ENCODE data around the gene EYA2. TPM values are rescaled to one million over a fixed set of nuclear protein-coding genes. Genes with fewer than 3 reads are reported as not detected.

EYA2 gene
- polyA plus RNA-seq, 3 donors, result 0.04 to 0.16 TPM; not detected in 1

DNA sequence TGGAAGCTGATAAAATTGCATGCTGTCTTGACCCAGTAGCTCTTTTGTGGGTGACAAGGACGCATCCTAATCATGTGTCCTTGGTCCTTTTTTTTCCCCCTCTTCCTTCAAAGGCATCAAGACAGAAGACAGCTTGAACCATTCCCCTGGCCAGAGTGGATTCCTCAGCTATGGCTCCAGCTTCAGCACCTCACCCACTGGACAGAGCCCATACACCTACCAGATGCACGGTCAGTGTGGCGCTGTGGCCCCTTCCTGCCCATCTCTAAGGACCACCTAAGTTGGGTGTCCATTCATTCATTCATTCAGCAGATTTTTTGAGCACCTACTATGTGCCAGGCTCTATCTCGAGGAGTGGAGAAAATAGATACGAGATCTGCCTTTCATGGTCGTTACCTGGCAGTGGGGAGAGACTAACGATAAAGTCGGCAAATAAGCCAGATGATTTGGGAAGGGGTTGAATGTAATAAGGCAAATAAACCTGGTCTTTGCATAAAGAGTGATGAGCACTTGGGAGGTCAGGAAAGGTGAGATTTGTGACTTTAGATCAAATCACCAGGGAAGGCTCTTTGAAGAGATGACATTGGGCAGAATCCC lies 121.5 kb downstream of the EYA2 start:
- TF ChIP-seq, protein P1, sequence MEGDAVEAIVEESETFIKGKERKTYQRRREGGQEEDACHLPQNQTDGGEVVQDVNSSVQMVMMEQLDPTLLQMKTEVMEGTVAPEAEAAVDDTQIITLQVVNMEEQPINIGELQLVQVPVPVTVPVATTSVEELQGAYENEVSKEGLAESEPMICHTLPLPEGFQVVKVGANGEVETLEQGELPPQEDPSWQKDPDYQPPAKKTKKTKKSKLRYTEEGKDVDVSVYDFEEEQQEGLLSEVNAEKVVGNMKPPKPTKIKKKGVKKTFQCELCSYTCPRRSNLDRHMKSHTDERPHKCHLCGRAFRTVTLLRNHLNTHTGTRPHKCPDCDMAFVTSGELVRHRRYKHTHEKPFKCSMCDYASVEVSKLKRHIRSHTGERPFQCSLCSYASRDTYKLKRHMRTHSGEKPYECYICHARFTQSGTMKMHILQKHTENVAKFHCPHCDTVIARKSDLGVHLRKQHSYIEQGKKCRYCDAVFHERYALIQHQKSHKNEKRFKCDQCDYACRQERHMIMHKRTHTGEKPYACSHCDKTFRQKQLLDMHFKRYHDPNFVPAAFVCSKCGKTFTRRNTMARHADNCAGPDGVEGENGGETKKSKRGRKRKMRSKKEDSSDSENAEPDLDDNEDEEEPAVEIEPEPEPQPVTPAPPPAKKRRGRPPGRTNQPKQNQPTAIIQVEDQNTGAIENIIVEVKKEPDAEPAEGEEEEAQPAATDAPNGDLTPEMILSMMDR (IDR thresholded peaks at IDR 0.05), result no peak

DNA sequence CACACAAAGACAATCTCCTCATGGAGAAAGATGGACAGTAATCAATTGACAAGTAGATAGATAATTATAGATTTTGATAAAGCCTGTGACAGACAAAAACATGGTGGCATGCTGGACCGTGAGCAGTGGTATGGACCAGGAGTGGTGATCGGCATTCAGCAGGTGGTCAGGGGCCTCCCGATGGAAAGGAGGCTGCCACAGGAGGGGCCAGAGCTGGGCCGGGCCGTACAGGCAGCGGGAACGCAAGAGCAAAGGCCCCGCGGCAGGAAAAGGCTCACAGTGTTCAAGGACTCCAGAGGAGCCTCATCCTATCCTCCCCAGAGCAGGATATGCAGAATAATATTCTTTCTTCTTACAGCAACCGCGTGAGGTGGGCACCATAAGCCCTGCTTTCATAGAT lies 123.7 kb downstream of the EYA2 start:
- no peak overlapping the region for H3K9ac ChIP-seq (ENCODE audit: insufficient read depth, low read length, poor library complexity, severe bottlenecking)
- Mint-ChIP-seq H3K36me3 (no peaks in the 10 kb centered on the region), H3K9me3 (no peaks in the 10 kb centered on the region), H3K4me3 (no peak overlapping the region), H3K27me3 (ENCODE audit: low read depth in 3 of 3) (peaks cover 10 to 22% (median 17%) of the 10 kb centered on the region in 3 donors), H3K27ac (peak overlapping the region in 1 of 7 donors; percentile 66), H3K4me1 (no peaks in the 10 kb centered on the region)
- no peaks in the 10 kb centered on the region for H3K9me3 ChIP-seq (replicated peaks in 1 of 2; ENCODE audit: control insufficient read depth in 1 of 2, insufficient read depth in 1 of 2, low read length in 2 of 2)
- H3K79me2 ChIP-seq (ENCODE audit: insufficient read depth, low read length), result no peaks in the 10 kb centered on the region
- TF ChIP-seq, protein P1 (IDR thresholded peaks at IDR 0.05), result no peak
- intact Hi-C loops (cut with micrococcal nuclease), result no loop called here
- no peaks in the 10 kb centered on the region for H3K27me3 ChIP-seq (ENCODE audit: control insufficient read depth in 2 of 2, insufficient read depth in 2 of 2, low read length in 2 of 2)
- H3K36me3 ChIP-seq (replicated peaks in 1 of 2; ENCODE audit: control insufficient read depth in 1 of 2, insufficient read depth in 2 of 2, low read length in 2 of 2), result no peaks in the 10 kb centered on the region
- no peak overlapping the region for H3K4me2 ChIP-seq (replicated peaks; ENCODE audit: extremely low read depth, low read length, poor library complexity, severe bottlenecking)
- no peak overlapping the region for H3K4me3 ChIP-seq (replicated peaks in 1 of 3; ENCODE audit: low read depth in 2 of 3, low read length in 3 of 3)
- no peaks in the 10 kb centered on the region for H4K20me1 ChIP-seq (ENCODE audit: insufficient read depth, low read length)
- no peaks in the 10 kb centered on the region for H3K4me1 ChIP-seq (ENCODE audit: control insufficient read depth in 1 of 2, insufficient read depth in 2 of 2, low read length in 2 of 2)
- WGBS (ENCODE audit: insufficient coverage), result 68% methylated on average over 9 of the region's 11 CpGs
- no peak for DNase-seq
- H3K27ac ChIP-seq (ENCODE audit: low read depth in 1 of 2, low read length in 2 of 2), result no peak overlapping the region
- no peak overlapping the region for H2AFZ ChIP-seq (ENCODE audit: insufficient read depth, low read depth, low read length, poor library complexity, severe bottlenecking)

More for the DNA sequence above, 121.5 kb downstream of the EYA2 start:
- intact Hi-C loops (cut with micrococcal nuclease), result no loop called here
- Histone ChIP-seq H3K27me3 (ENCODE audit: control insufficient read depth in 2 of 2, insufficient read depth in 2 of 2, low read length in 2 of 2) (no peaks in the 10 kb centered on the region), H2AFZ (ENCODE audit: insufficient read depth, low read depth, low read length, poor library complexity, severe bottlenecking) (no peak overlapping the region), H3K9ac (ENCODE audit: insufficient read depth, low read length, poor library complexity, severe bottlenecking) (no peak overlapping the region), H3K4me1 (ENCODE audit: control insufficient read depth in 1 of 2, insufficient read depth in 2 of 2, low read length in 2 of 2) (no peaks in the 10 kb centered on the region), H3K9me3 (replicated peaks in 1 of 2; ENCODE audit: control insufficient read depth in 1 of 2, insufficient read depth in 1 of 2, low read length in 2 of 2) (no peaks in the 10 kb centered on the region), H3K27ac (ENCODE audit: low read depth in 1 of 2, low read length in 2 of 2) (no peak overlapping the region), H3K36me3 (replicated peaks in 1 of 2; ENCODE audit: control insufficient read depth in 1 of 2, insufficient read depth in 2 of 2, low read length in 2 of 2) (no peaks in the 10 kb centered on the region), H3K4me3 (replicated peaks in 1 of 3; ENCODE audit: low read depth in 2 of 3, low read length in 3 of 3) (no peak overlapping the region), H4K20me1 (ENCODE audit: insufficient read depth, low read length) (no peaks in the 10 kb centered on the region), H3K79me2 (ENCODE audit: insufficient read depth, low read length) (no peaks in the 10 kb centered on the region), H3K4me2 (replicated peaks; ENCODE audit: extremely low read depth, low read length, poor library complexity, severe bottlenecking) (no peak overlapping the region)
- H3K36me3 Mint-ChIP-seq, result no peaks in the 10 kb centered on the region
- no peaks in the 10 kb centered on the region for H3K4me1 Mint-ChIP-seq
- H3K27me3 Mint-ChIP-seq (ENCODE audit: low read depth in 3 of 3), result peaks cover 6 to 9% (median 7%) of the 10 kb centered on the region in 3 donors
- no peak overlapping the region for H3K27ac Mint-ChIP-seq
- WGBS (ENCODE audit: insufficient coverage), result 96% methylated on average over 7 of the region's 8 CpGs
- no peak overlapping the region for H3K4me3 Mint-ChIP-seq
- no peak for DNase-seq
- H3K9me3 Mint-ChIP-seq, result no peaks in the 10 kb centered on the region

Data from CD14-positive monocyte (primary cell).